ENCODE results near the gene SP110.

GRCh38 chr2:230250231-230250630, 30.4 kb upstream of the SP110 start:
- TF ChIP-seq CTCF (IDR thresholded peaks at IDR 0.05): no peak
- no peak for TF ChIP-seq POLR2A (IDR thresholded peaks at IDR 0.05)
